GM21619 (cell line): ENCODE measurements around the gene BRWD1.
"Not testable (repeated sequence)": the region's sequence is repeated elsewhere in the genome, so short reads cannot be mapped to it uniquely, and the experiment has no call there.

ENCODE experiments used
- ATAC-seq: cut with Tn5 transposase; IDR thresholded peaks from one replicate; pipeline ENCODE4 v1.9.1; 2021; ENCODE audit not compliant: unreplicated experiment

Gene BRWD1

GRCh38 chr21:39137248-39138178 lies 175.9 kb downstream of the BRWD1 start:
- no peak for ATAC-seq

DNA sequence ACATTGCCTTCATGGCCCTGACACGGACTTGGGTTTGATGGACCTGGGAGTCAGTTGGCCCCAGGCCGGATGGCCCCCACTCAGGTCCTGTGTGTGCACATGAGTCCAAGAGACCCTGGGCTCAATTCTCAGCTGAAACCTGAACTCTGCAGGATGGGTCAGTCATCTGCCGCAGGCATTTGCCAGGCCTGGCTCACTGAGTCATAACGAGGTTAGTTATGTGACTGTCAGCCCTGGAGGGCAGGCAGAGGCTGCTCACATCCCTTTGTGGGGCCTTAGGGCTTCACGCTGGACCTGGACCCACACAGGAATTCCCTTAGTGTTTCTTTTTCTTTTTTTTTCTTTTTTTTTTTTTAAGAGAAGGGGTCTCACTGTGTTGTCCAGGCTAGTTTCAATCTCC lies 176.7 kb downstream of the BRWD1 start:
- ATAC-seq: no peak

DNA sequence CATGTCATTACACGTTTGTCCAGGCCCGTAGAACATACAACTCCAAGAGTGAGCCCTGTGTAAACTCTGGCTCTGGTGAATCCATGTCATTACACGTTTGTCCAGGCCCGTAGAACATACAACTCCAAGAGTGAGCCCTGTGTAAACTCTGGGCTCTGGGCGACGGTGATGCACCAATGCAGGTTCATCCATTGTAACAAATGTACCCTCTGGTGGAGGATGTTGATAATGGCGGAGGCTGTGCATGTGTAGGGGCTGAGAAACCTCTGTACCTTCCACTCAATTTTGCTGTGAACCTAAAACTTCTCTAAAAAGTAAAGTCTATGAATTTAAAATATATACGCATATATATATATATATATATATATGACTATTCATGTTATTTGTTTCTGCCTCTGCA lies 177.3 kb downstream of the BRWD1 start:
- not testable (repeated sequence) for ATAC-seq

DNA sequence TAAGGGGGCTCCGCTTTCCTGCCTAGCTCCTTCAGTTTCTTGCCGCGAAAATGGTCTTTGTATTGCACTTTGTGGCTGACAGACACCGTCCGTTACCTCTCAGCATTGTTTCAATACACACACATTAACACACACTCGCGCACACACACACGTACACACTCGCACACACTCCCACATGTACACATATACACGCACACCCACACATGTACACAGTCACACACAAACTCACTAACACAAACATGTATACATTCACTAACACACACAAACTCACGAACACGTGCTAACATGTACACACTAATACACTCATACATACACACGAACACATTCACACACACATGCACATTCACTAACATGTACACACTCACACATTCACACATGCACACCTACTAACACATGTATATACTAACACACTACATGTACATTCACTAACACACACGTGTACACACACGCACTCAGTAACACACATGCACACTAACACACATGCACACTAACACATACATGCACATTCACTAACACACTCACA lies 179.1 kb downstream of the BRWD1 start:
- ATAC-seq: no peak
